ENCODE measurements around the gene KRT79.

- TF ChIP-seq CTCF (conservative IDR thresholded peaks at IDR 0.05 in 1 of 2, IDR thresholded peaks at IDR 0.05 in 1 of 2; ENCODE audit: extremely low read depth in 1 of 2, insufficient read depth in 1 of 2, low read depth in 1 of 2, low read length in 2 of 2) (no peak), EZH2 (IDR thresholded peaks at IDR 0.05; ENCODE audit: borderline replicate concordance, low read length) (no peak)
Measured at GRCh38 chr12:52828156-52828555, 6.0 kb downstream of the KRT79 start.

Data from mammary epithelial cell (primary cell).